ENCODE data around the gene SRSF10. TPM values are rescaled to one million over a fixed set of nuclear protein-coding genes. Genes with fewer than 3 reads are reported as not detected.
A peak's percentile ranks its signal among the peaks of the same experiment; 100 is the strongest.

SRSF10 gene
- total RNA-seq, 1 donor: 81.1 TPM

DNA sequence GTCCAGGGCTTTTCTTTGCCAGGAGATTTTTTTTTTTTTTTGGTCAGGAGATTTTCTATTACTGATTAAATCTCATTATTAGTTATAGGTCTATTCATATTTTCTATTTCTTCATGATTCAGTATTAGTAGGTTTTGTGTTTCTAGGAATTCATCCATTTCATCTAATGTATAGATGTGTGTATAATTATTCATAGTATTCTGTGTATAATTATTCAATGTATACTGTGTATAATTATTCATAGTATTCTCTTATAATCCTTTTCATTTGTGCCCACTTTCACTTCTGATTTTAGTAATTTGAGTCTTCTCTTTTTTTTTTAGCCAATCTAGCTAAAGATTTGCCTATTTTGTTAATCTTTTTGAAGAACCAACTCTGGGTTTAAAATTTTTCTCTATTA is 32.8 kb downstream of the SRSF10 start:
- Histone ChIP-seq H3K36me3 (ENCODE audit: insufficient read depth, low read length) (no peaks in the 10 kb centered on the region), H3K9me3 (ENCODE audit: low read depth, low read length) (peaks cover 3% of the 10 kb centered on the region), H3K4me3 (ENCODE audit: insufficient read depth, low read length) (no peak overlapping the region), H3K79me2 (ENCODE audit: insufficient read depth, low read length) (no peaks in the 10 kb centered on the region), H3K27me3 (ENCODE audit: insufficient read depth, low read length) (peaks cover 12% of the 10 kb centered on the region), H4K20me1 (ENCODE audit: insufficient read depth, low read length) (no peaks in the 10 kb centered on the region), H3K27ac (ENCODE audit: low read depth, low read length) (no peak overlapping the region), H3K4me1 (ENCODE audit: insufficient read depth, low read length) (peaks cover 11% of the 10 kb centered on the region), H3K4me2 (ENCODE audit: insufficient read depth, low read length) (no peak overlapping the region), H2AFZ (ENCODE audit: low read length) (no peak overlapping the region)
- no peak for TF ChIP-seq CTCF (IDR thresholded peaks at IDR 0.05; ENCODE audit: extremely low read depth, low read depth, low read length)
- DNase-seq (ENCODE audit: insufficient read length, low spot score, missing footprints): no peak

DNA sequence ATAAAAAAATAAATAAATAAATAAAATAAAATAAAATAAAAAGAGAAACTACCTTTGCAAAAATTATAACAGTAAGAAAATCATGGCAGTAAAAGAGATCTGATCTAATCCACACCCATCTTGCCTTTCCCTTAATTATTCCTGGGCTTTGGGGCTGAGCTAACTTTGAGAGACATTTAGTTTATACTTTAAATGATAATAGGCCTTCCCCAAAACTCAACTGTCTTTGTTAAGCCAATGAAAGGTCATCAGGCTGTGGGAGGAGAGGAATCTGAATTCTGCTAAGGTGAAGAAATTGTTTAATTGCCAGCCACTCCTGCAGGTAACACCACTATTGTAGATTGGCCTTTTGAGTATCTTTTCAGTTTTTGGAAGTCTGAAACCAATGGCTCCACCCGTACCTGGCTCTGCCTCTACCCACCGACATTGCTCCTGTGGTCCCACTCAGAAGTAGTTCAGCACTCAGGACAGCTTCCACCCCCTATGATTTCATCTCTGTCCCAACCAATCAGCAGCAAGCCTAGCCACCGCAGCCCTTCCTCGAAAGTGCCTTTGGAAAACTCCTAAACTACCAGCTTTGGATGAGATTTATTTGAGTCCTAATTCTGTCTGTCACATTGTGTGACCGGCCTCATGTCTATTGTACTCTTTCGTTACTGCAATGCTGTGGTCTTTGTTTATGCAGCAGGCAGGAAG is 43.5 kb downstream of the SRSF10 start:
- peak; percentile 86 for DNase-seq (ENCODE audit: insufficient read length, low spot score, missing footprints)
- Histone ChIP-seq H3K4me1 (ENCODE audit: insufficient read depth, low read length) (peaks cover under 1% of the 10 kb centered on the region), H3K9me3 (ENCODE audit: low read depth, low read length) (no peaks in the 10 kb centered on the region), H3K4me3 (ENCODE audit: insufficient read depth, low read length) (no peak overlapping the region), H3K79me2 (ENCODE audit: insufficient read depth, low read length) (no peaks in the 10 kb centered on the region), H3K27ac (ENCODE audit: low read depth, low read length) (no peak overlapping the region), H2AFZ (ENCODE audit: low read length) (no peak overlapping the region), H3K4me2 (ENCODE audit: insufficient read depth, low read length) (no peak overlapping the region), H3K36me3 (ENCODE audit: insufficient read depth, low read length) (no peaks in the 10 kb centered on the region), H4K20me1 (ENCODE audit: insufficient read depth, low read length) (no peaks in the 10 kb centered on the region), H3K27me3 (ENCODE audit: insufficient read depth, low read length) (peaks cover 2% of the 10 kb centered on the region)
- no peak for TF ChIP-seq CTCF (IDR thresholded peaks at IDR 0.05; ENCODE audit: extremely low read depth, low read depth, low read length)

DNA sequence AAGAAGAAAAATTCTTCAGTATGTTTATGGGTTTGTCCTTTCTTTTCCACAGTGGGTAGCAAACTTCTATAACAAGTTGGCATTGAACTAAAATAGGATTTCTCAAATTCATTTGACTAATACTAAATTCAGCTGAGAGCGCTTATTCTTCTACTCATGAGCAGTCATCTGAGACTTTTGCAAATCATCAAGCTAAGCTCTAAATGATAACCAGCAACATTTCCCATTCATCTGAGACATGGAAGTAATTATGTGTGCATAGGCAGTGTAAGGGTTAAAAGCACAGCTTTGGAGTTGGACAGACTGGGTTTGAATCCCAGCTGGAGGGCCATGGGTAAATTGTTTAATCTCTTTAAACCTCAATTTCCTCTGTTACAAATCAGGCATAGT is 48.6 kb downstream of the SRSF10 start:
- no peak for TF ChIP-seq CTCF (IDR thresholded peaks at IDR 0.05; ENCODE audit: extremely low read depth, low read depth, low read length)
- Histone ChIP-seq H3K27ac (ENCODE audit: low read depth, low read length) (peak overlapping the region; percentile 90), H3K4me1 (ENCODE audit: insufficient read depth, low read length) (peaks cover 8% of the 10 kb centered on the region), H4K20me1 (ENCODE audit: insufficient read depth, low read length) (no peaks in the 10 kb centered on the region), H3K9me3 (ENCODE audit: low read depth, low read length) (no peaks in the 10 kb centered on the region), H2AFZ (ENCODE audit: low read length) (peak overlapping the region; percentile 79), H3K4me3 (ENCODE audit: insufficient read depth, low read length) (peak overlapping the region; percentile 64), H3K79me2 (ENCODE audit: insufficient read depth, low read length) (no peaks in the 10 kb centered on the region), H3K27me3 (ENCODE audit: insufficient read depth, low read length) (peaks cover 2% of the 10 kb centered on the region), H3K4me2 (ENCODE audit: insufficient read depth, low read length) (peak overlapping the region; percentile 86), H3K36me3 (ENCODE audit: insufficient read depth, low read length) (no peaks in the 10 kb centered on the region)
- DNase-seq (ENCODE audit: insufficient read length, low spot score, missing footprints): peak; percentile 41

- Histone ChIP-seq H3K79me2 (ENCODE audit: insufficient read depth, low read length) (no peaks in the 10 kb centered on the region), H3K4me3 (ENCODE audit: insufficient read depth, low read length) (peak overlapping the region; percentile 64), H2AFZ (ENCODE audit: low read length) (peak overlapping the region; percentile 79), H4K20me1 (ENCODE audit: insufficient read depth, low read length) (no peaks in the 10 kb centered on the region), H3K9me3 (ENCODE audit: low read depth, low read length) (no peaks in the 10 kb centered on the region), H3K4me1 (ENCODE audit: insufficient read depth, low read length) (peaks cover 8% of the 10 kb centered on the region), H3K36me3 (ENCODE audit: insufficient read depth, low read length) (no peaks in the 10 kb centered on the region), H3K27me3 (ENCODE audit: insufficient read depth, low read length) (peaks cover 2% of the 10 kb centered on the region), H3K4me2 (ENCODE audit: insufficient read depth, low read length) (peak overlapping the region; percentile 86), H3K27ac (ENCODE audit: low read depth, low read length) (peak overlapping the region; percentile 90)
- peak; percentile 82 for DNase-seq (ENCODE audit: insufficient read length, low spot score, missing footprints)
- no peak for TF ChIP-seq CTCF (IDR thresholded peaks at IDR 0.05; ENCODE audit: extremely low read depth, low read depth, low read length)
Measured at GRCh38 chr1:23930861-23931490, 49.2 kb downstream of the SRSF10 start.
